ENCODE measurements around the gene TLR4. TPM values are rescaled to one million over a fixed set of nuclear protein-coding genes. Genes with fewer than 3 reads are reported as not detected.
A peak's percentile ranks its signal among the peaks of the same experiment; 100 is the strongest.

Gene TLR4
- total RNA-seq, 1 donor from 2014 or later: 14.2 TPM

- no peaks in the 10 kb centered on the region for H3K9me3 ChIP-seq (replicated peaks)
- TF ChIP-seq CTCF (IDR thresholded peaks at IDR 0.05; ENCODE audit: borderline replicate concordance): no peak
- no peaks in the 10 kb centered on the region for H3K36me3 ChIP-seq
- H3K27me3 ChIP-seq (ENCODE audit: low read depth): no peaks in the 10 kb centered on the region
- H3K27ac ChIP-seq (replicated peaks): no peak overlapping the region
- no peak overlapping the region for H3K4me3 ChIP-seq
- H3K4me1 ChIP-seq: no peaks in the 10 kb centered on the region
- intact Hi-C loops (cut with micrococcal nuclease): no loop called here
- no peak for DNase-seq
Observed at GRCh38 chr9:117671468-117671867, 32.7 kb upstream of the TLR4 start.

GRCh38 chr9:117672369-117672768, 31.8 kb upstream of the TLR4 start:
- intact Hi-C loops (cut with micrococcal nuclease): no loop called here
- Histone ChIP-seq H3K27ac (replicated peaks) (no peak overlapping the region), H3K27me3 (ENCODE audit: low read depth) (no peaks in the 10 kb centered on the region), H3K36me3 (no peaks in the 10 kb centered on the region), H3K4me1 (peaks cover 3% of the 10 kb centered on the region), H3K4me3 (no peak overlapping the region), H3K9me3 (replicated peaks) (no peaks in the 10 kb centered on the region)
- TF ChIP-seq CTCF (IDR thresholded peaks at IDR 0.05; ENCODE audit: borderline replicate concordance): no peak
- DNase-seq: no peak

- DNase-seq: no peak
- TF ChIP-seq CTCF (IDR thresholded peaks at IDR 0.05; ENCODE audit: borderline replicate concordance): no peak
- no peaks in the 10 kb centered on the region for H3K27me3 ChIP-seq (ENCODE audit: low read depth)
- H3K27ac ChIP-seq (replicated peaks): peak overlapping the region; percentile 80
- no peaks in the 10 kb centered on the region for H3K36me3 ChIP-seq
- no peak overlapping the region for H3K4me3 ChIP-seq
- H3K9me3 ChIP-seq (replicated peaks): no peaks in the 10 kb centered on the region
- intact Hi-C loops (cut with micrococcal nuclease): no loop called here
- peaks cover 22% of the 10 kb centered on the region for H3K4me1 ChIP-seq
Observed at GRCh38 chr9:117677572-117677971, 26.6 kb upstream of the TLR4 start.

- no peak for DNase-seq
- intact Hi-C loops (cut with micrococcal nuclease): no loop called here
- H3K27me3 ChIP-seq (ENCODE audit: low read depth): no peaks in the 10 kb centered on the region
- peaks cover 22% of the 10 kb centered on the region for H3K4me1 ChIP-seq
- no peaks in the 10 kb centered on the region for H3K9me3 ChIP-seq (replicated peaks)
- H3K36me3 ChIP-seq: no peaks in the 10 kb centered on the region
- H3K4me3 ChIP-seq: peak overlapping the region; percentile 41
- H3K27ac ChIP-seq (replicated peaks): peak overlapping the region; percentile 80
- TF ChIP-seq CTCF (IDR thresholded peaks at IDR 0.05; ENCODE audit: borderline replicate concordance): no peak
Observed at GRCh38 chr9:117678871-117679270, 25.3 kb upstream of the TLR4 start.

- H3K27ac ChIP-seq (replicated peaks): peak overlapping the region; percentile 80
- intact Hi-C loops (cut with micrococcal nuclease): no loop called here
Observed at GRCh38 chr9:117679416-117679815, 24.8 kb upstream of the TLR4 start.

More at GRCh38 chr9:117679416-117679815, 24.8 kb upstream of the TLR4 start:
- no peaks in the 10 kb centered on the region for H3K36me3 ChIP-seq
- peak overlapping the region; percentile 41 for H3K4me3 ChIP-seq
- no peaks in the 10 kb centered on the region for H3K9me3 ChIP-seq (replicated peaks)
- DNase-seq: no peak
- H3K27me3 ChIP-seq (ENCODE audit: low read depth): no peaks in the 10 kb centered on the region
- TF ChIP-seq CTCF (IDR thresholded peaks at IDR 0.05; ENCODE audit: borderline replicate concordance): no peak
- H3K4me1 ChIP-seq: peaks cover 22% of the 10 kb centered on the region

Data from left ventricle myocardium inferior (tissue), 1 donor.